DOHH2 (cell line): ENCODE results near the gene PLCL1.
A peak's percentile ranks its signal among the peaks of the same experiment; 100 is the strongest.

ENCODE experiments used
- H3F3A ChIP-seq: fragments of 200-600 bp; sonication (generic), shearing (Covaris generic); 2 replicates; pipeline ENCODE4 v1.6.0; 2016; ENCODE audit warnings: antibody characterized with exemption, mild to moderate bottlenecking; ENCODE audit not compliant: control insufficient read depth, insufficient read depth
- H3K27ac ChIP-seq: fragments of 200-600 bp; sonication (generic); 2 replicates; pipeline ENCODE4 v1.5.1; 2014; ENCODE audit warnings: low read depth, mild to moderate bottlenecking, low read length, moderate library complexity
- H3K27me3 ChIP-seq: fragments of 200-600 bp; sonication (generic); 2 replicates; pipeline ENCODE4 v1.6.1; 2014; ENCODE audit warnings: mild to moderate bottlenecking, low read length, mixed read lengths; ENCODE audit not compliant: control insufficient read depth
- H3K36me3 ChIP-seq: fragments of 200-600 bp; sonication (generic); 2 replicates; pipeline ENCODE4 v1.6.1; 2014; ENCODE audit warnings: mild to moderate bottlenecking, low read length, moderate library complexity, mixed read lengths; ENCODE audit not compliant: control insufficient read depth
- H3K4me1 ChIP-seq: fragments of 200-600 bp; sonication (generic); 2 replicates; pipeline ENCODE4 v1.6.1; 2014; ENCODE audit warnings: mild to moderate bottlenecking, low read length, mixed read lengths; ENCODE audit not compliant: control insufficient read depth
- H3K4me2 ChIP-seq: fragments of 200-600 bp; sonication (generic); 2 replicates; pipeline ENCODE4 v1.6.0; 2014; ENCODE audit warnings: mild to moderate bottlenecking, low read length, moderate library complexity
- H3K4me3 ChIP-seq: fragments of 200-600 bp; sonication (generic); 2 replicates; pipeline ENCODE4 v1.5.1; 2014; ENCODE audit warnings: mild to moderate bottlenecking, low read length, mixed read lengths
- H3K79me2 ChIP-seq: fragments of 200-600 bp; sonication (generic); 2 replicates; pipeline ENCODE4 v1.6.1; 2014; ENCODE audit warnings: mild to moderate bottlenecking, low read length, mixed read lengths; ENCODE audit not compliant: control insufficient read depth
- H3K9me2 ChIP-seq: fragments of 200-600 bp; sonication (generic); replicated peaks from 2 replicates; pipeline ENCODE4 v1.6.1; 2014; ENCODE audit warnings: mild to moderate bottlenecking, low read length, mixed read lengths; ENCODE audit not compliant: control insufficient read depth
- H3K9me3 ChIP-seq: fragments of 200-600 bp; sonication (generic); 2 replicates; pipeline ENCODE4 v1.6.1; 2014; ENCODE audit warnings: antibody characterized with exemption, low read length, mixed read lengths; ENCODE audit not compliant: control insufficient read depth, insufficient read depth
- H4K20me1 ChIP-seq: fragments of 200-600 bp; sonication (generic); 2 replicates; pipeline ENCODE4 v1.6.0; 2014; ENCODE audit warnings: low read depth, mild to moderate bottlenecking, antibody characterized with exemption, low read length, moderate library complexity; ENCODE audit not compliant: control insufficient read depth, insufficient read depth
- EZH2phosphoT487 ChIP-seq: fragments of 200-600 bp; sonication (generic); IDR thresholded peaks from 2 replicates; pipeline ENCODE4 v1.6.1; 2017; ENCODE audit warnings: borderline replicate concordance, mild to moderate bottlenecking, antibody characterized with exemption, low read length, moderate library complexity, mixed read lengths
- TF ChIP-seq, protein P1 (sequence below): fragments of 200-600 bp; sonication (generic); IDR thresholded peaks from one replicate; pipeline ENCODE4 v1.5.1; 2014; ENCODE audit warnings: antibody characterized with exemption, mild to moderate bottlenecking, low read depth, low read length; ENCODE audit not compliant: poor library complexity, severe bottlenecking

PLCL1 gene

DNA sequence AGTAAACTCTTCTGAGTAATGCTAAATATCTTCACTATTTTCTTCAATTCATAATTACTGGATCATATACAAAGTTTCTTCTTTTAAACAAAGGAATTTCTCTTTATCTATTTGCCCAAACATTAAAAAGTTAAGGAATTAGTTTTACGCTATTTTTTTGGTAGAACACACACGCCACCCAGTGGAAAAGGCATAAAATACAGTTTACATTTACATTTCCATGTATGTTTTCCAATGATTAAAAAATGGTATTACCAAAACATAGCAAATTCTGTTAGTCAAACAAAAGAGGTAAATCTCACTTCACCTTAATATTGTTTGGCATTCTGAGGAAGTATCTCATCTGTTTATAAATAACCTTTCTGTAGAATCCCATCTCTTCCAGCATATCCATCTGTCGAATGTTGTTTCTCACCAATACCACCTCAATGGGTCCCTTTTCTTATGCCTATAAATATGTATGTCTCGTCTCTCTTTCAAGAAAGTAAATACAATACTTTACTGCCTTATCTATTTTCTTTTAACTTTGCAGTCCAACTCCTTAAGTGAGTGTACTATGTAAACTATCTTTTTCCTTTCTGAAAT is 26.5 kb upstream of the PLCL1 start:
- no peaks in the 10 kb centered on the region for H3K9me3 ChIP-seq

DNA sequence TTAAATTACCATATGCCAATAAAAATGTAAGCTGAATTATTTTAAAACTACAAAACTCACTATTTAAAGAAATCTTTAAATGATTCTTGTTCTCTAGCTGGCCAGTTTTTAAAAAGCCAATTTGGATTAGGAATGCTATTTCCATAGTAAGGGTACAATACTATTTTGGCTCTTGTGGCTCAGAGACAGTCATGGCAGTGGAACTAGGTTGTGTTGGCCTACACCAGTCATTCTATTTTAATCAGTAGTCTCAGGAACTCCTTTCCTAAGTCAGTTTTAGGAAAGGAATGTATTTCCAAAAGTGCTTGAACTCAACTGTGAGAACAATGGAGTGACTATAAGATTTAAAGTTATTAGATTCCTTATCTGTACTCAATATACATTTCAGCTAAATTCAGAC is 25.1 kb upstream of the PLCL1 start:
- no peak overlapping the region for H3K4me2 ChIP-seq
- H3K36me3 ChIP-seq, result no peaks in the 10 kb centered on the region
- no peaks in the 10 kb centered on the region for H3F3A ChIP-seq
- H3K27ac ChIP-seq, result no peak overlapping the region
- no peaks in the 10 kb centered on the region for H3K4me1 ChIP-seq
- no peaks in the 10 kb centered on the region for H3K79me2 ChIP-seq
- H4K20me1 ChIP-seq, result no peaks in the 10 kb centered on the region
- H3K4me3 ChIP-seq, result no peak overlapping the region
- H3K9me2 ChIP-seq, result no peaks in the 10 kb centered on the region
- peaks cover 31% of the 10 kb centered on the region for H3K27me3 ChIP-seq
- H3K9me3 ChIP-seq, result no peaks in the 10 kb centered on the region
- TF ChIP-seq, protein P1, sequence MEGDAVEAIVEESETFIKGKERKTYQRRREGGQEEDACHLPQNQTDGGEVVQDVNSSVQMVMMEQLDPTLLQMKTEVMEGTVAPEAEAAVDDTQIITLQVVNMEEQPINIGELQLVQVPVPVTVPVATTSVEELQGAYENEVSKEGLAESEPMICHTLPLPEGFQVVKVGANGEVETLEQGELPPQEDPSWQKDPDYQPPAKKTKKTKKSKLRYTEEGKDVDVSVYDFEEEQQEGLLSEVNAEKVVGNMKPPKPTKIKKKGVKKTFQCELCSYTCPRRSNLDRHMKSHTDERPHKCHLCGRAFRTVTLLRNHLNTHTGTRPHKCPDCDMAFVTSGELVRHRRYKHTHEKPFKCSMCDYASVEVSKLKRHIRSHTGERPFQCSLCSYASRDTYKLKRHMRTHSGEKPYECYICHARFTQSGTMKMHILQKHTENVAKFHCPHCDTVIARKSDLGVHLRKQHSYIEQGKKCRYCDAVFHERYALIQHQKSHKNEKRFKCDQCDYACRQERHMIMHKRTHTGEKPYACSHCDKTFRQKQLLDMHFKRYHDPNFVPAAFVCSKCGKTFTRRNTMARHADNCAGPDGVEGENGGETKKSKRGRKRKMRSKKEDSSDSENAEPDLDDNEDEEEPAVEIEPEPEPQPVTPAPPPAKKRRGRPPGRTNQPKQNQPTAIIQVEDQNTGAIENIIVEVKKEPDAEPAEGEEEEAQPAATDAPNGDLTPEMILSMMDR, result no peak
- no peak for TF ChIP-seq EZH2phosphoT487

More for the DNA sequence above, 26.5 kb upstream of the PLCL1 start:
- no peaks in the 10 kb centered on the region for H3F3A ChIP-seq
- H3K79me2 ChIP-seq, result no peaks in the 10 kb centered on the region
- peaks cover 26% of the 10 kb centered on the region for H3K27me3 ChIP-seq
- H3K4me1 ChIP-seq, result no peaks in the 10 kb centered on the region
- no peaks in the 10 kb centered on the region for H3K36me3 ChIP-seq
- no peaks in the 10 kb centered on the region for H4K20me1 ChIP-seq
- H3K9me2 ChIP-seq, result no peaks in the 10 kb centered on the region
- H3K4me2 ChIP-seq, result no peak overlapping the region
- H3K27ac ChIP-seq, result no peak overlapping the region
- TF ChIP-seq, protein P1, result peak; percentile 82
- TF ChIP-seq EZH2phosphoT487, result no peak
- no peak overlapping the region for H3K4me3 ChIP-seq

GRCh38 chr2:197782126-197782525 is 22.3 kb upstream of the PLCL1 start:
- Histone ChIP-seq H3K4me3 (no peak overlapping the region), H3K9me2 (no peaks in the 10 kb centered on the region), H3K27me3 (peaks cover 20% of the 10 kb centered on the region), H4K20me1 (no peaks in the 10 kb centered on the region), H3K9me3 (peaks cover 10% of the 10 kb centered on the region; the same call in 1 of the 2 replicates), H3K4me2 (no peak overlapping the region), H3K79me2 (no peaks in the 10 kb centered on the region), H3K4me1 (no peaks in the 10 kb centered on the region), H3K27ac (no peak overlapping the region), H3K36me3 (no peaks in the 10 kb centered on the region), H3F3A (no peaks in the 10 kb centered on the region)
- TF ChIP-seq, protein P1, result no peak
- TF ChIP-seq EZH2phosphoT487, result no peak
